NCI-H2227 treated with DMSO at 0.1 percent for 48 hours (cell line): Measurements from ENCODE around the gene CREG2.

Experiments used
- DNase-seq: peaks from one replicate; lab custom pipeline; 2025; lab: John Stamatoyannopoulos, UW

CREG2 gene

GRCh38 chr2:101408925-101409324 is 21.6 kb upstream of the CREG2 start:
- DNase-seq = no peak

GRCh38 chr2:101405351-101405899 is 18.1 kb upstream of the CREG2 start:
- DNase-seq = no peak

- no peak for DNase-seq
Measured at GRCh38 chr2:101403745-101404144, 16.4 kb upstream of the CREG2 start.

GRCh38 chr2:101402630-101403029 is 15.3 kb upstream of the CREG2 start:
- no peak for DNase-seq

GRCh38 chr2:101401906-101402305 is 14.6 kb upstream of the CREG2 start:
- no peak for DNase-seq

GRCh38 chr2:101401326-101401665 is 14.0 kb upstream of the CREG2 start:
- no peak for DNase-seq

- no peak for DNase-seq
Measured at GRCh38 chr2:101400506-101401325, 13.4 kb upstream of the CREG2 start.

- no peak for DNase-seq
Measured at GRCh38 chr2:101400048-101400447, 12.7 kb upstream of the CREG2 start.

GRCh38 chr2:101399021-101399799 is 11.9 kb upstream of the CREG2 start:
- DNase-seq = no peak

- DNase-seq = no peak
Measured at GRCh38 chr2:101398116-101398821, 11.0 kb upstream of the CREG2 start.

- no peak for DNase-seq
Measured at GRCh38 chr2:101396316-101396717, 9.0 kb upstream of the CREG2 start.

GRCh38 chr2:101395545-101396315 is 8.4 kb upstream of the CREG2 start:
- no peak for DNase-seq

- DNase-seq = no peak
Measured at GRCh38 chr2:101388232-101388631, 929 bp upstream of the CREG2 start.

- DNase-seq = no peak
Measured at GRCh38 chr2:101386599-101387150, 628 bp downstream of the CREG2 start.

- no peak for DNase-seq
Measured at GRCh38 chr2:101383016-101383541, 4.2 kb downstream of the CREG2 start.

- DNase-seq = no peak
Measured at GRCh38 chr2:101382442-101382841, 4.9 kb downstream of the CREG2 start.

GRCh38 chr2:101380376-101380775 is 6.9 kb downstream of the CREG2 start:
- DNase-seq = no peak

- no peak for DNase-seq
Measured at GRCh38 chr2:101379091-101379490, 8.2 kb downstream of the CREG2 start.

GRCh38 chr2:101375653-101376052 is 11.7 kb downstream of the CREG2 start:
- DNase-seq = no peak

GRCh38 chr2:101374821-101375561 is 12.3 kb downstream of the CREG2 start:
- no peak for DNase-seq
